ENCODE measurements around the gene GPALPP1. TPM values are rescaled to one million over a fixed set of nuclear protein-coding genes. Genes with fewer than 3 reads are reported as not detected.

The GPALPP1 gene
- total RNA-seq, 4 donors from 2014 or later, result 19.0 to 27.4 (median 23.9) TPM

- H3K27ac ChIP-seq (replicated peaks in 1 of 4), result no peak overlapping the region
- H3K4me1 ChIP-seq, result no peaks in the 10 kb centered on the region
- WGBS, result 85% methylated on average over 4 of the region's 4 CpGs
- DNase-seq (ENCODE audit: extremely low spot score), result no peak
- H3K27me3 ChIP-seq, result no peaks in the 10 kb centered on the region
- H3K4me3 ChIP-seq, result no peak overlapping the region
- intact Hi-C loops (cut with DNase I), result no loop called here
- H3K36me3 ChIP-seq, result no peaks in the 10 kb centered on the region
- no peak for TF ChIP-seq POLR2AphosphoS5 (IDR thresholded peaks at IDR 0.05)
- no peak for TF ChIP-seq EP300 (IDR thresholded peaks at IDR 0.05)
- TF ChIP-seq CTCF (IDR thresholded peaks at IDR 0.05), result no peak
- no peak for TF ChIP-seq POLR2A (IDR thresholded peaks at IDR 0.05; ENCODE audit: low read depth)
- H3K9me3 ChIP-seq, result no peaks in the 10 kb centered on the region
These were observed 84.5 kb downstream of the GPALPP1 start for GRCh38 chr13:45073809-45074208.

GRCh38 chr13:45074721-45075120, 85.4 kb downstream of the GPALPP1 start:
- intact Hi-C loops (cut with DNase I), result no loop called here

GRCh38 chr13:45078003-45078402, 88.7 kb downstream of the GPALPP1 start:
- intact Hi-C loops (cut with DNase I), result no loop called here
- WGBS, result 74% methylated on average over 1 of the region's 1 CpG
- Histone ChIP-seq H3K4me3 (no peak overlapping the region), H3K27ac (replicated peaks in 1 of 4) (no peak overlapping the region), H3K4me1 (no peaks in the 10 kb centered on the region), H3K27me3 (no peaks in the 10 kb centered on the region), H3K36me3 (no peaks in the 10 kb centered on the region), H3K9me3 (no peaks in the 10 kb centered on the region)
- TF ChIP-seq EP300 (IDR thresholded peaks at IDR 0.05) (no peak), POLR2AphosphoS5 (IDR thresholded peaks at IDR 0.05) (no peak), CTCF (IDR thresholded peaks at IDR 0.05) (no peak), POLR2A (IDR thresholded peaks at IDR 0.05; ENCODE audit: low read depth) (no peak)
- no peak for DNase-seq (ENCODE audit: extremely low spot score)

More at GRCh38 chr13:45074721-45075120, 85.4 kb downstream of the GPALPP1 start:
- Histone ChIP-seq H3K4me3 (no peak overlapping the region), H3K27me3 (no peaks in the 10 kb centered on the region), H3K27ac (replicated peaks in 1 of 4) (no peak overlapping the region), H3K4me1 (no peaks in the 10 kb centered on the region), H3K9me3 (no peaks in the 10 kb centered on the region), H3K36me3 (no peaks in the 10 kb centered on the region)
- no peak for DNase-seq (ENCODE audit: extremely low spot score)
- no peak for TF ChIP-seq POLR2A (IDR thresholded peaks at IDR 0.05; ENCODE audit: low read depth)
- TF ChIP-seq EP300 (IDR thresholded peaks at IDR 0.05), result no peak
- no peak for TF ChIP-seq CTCF (IDR thresholded peaks at IDR 0.05)
- no peak for TF ChIP-seq POLR2AphosphoS5 (IDR thresholded peaks at IDR 0.05)
- WGBS, result 92% methylated on average over 6 of the region's 6 CpGs

Small RNA genes within 50 kb of the gene (small RNA-seq; reads per million reads assigned to genes)
- gene RN7SL49P, result 0 to 0.08 (median 0) reads per million in 3 donors

Other genes starting within 250 kb of the GPALPP1 start
- 1 to 10 TPM; 3.3 to 4.2 (median 3.9) TPM for gene NUFIP1, start 67 bp upstream of the GPALPP1 start, total RNA-seq
- gene GTF2F2, start 131.0 kb downstream of the GPALPP1 start, total RNA-seq, result 10 to 100 TPM; 12.9 to 15.1 (median 14.6) TPM
- not detected for gene KCTD4, start 211.5 kb downstream of the GPALPP1 start, total RNA-seq